ENCODE results near the gene CAMTA1. TPM values are rescaled to one million over a fixed set of nuclear protein-coding genes. Genes with fewer than 3 reads are reported as not detected.

CAMTA1 gene
- total RNA-seq, 1 experiment from 2014 or later = 102 TPM

- in situ Hi-C loops (cut with HindIII; ENCODE audit: low pct_unique_long_range_greater_than_20kb, low sequenced_read_pairs) = no loop called here
These were observed 791.8 kb downstream of the CAMTA1 start for GRCh38 chr1:7576946-7577657.

GRCh38 chr1:7578206-7578605 lies 793.0 kb downstream of the CAMTA1 start:
- in situ Hi-C loops (cut with HindIII; ENCODE audit: low pct_unique_long_range_greater_than_20kb, low sequenced_read_pairs) = no loop called here

More at GRCh38 chr1:7576946-7577657, 791.8 kb downstream of the CAMTA1 start:
- no peak for DNase-seq (ENCODE audit: low read depth)

DNA sequence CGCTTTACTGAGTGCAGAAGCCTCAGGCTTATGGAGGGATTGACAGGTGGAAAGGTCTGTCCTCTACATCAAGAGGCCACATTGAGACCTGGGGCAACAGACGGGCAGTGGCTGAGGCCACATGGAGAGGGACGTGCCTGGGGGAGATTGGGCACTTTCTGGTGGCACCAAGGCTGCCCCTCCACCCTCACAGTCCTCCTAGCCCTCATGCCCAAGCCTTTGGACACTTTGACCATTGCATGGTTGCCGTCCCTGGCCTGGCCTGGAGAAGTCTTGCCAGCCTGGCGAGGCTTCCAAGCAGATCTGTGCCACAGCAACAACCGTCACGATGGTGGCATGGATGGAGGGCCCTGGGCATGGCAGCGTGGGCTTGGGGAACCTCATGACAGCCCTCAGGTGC lies 793.8 kb downstream of the CAMTA1 start:
- no peak for DNase-seq (ENCODE audit: low read depth)
- in situ Hi-C loops (cut with HindIII; ENCODE audit: low pct_unique_long_range_greater_than_20kb, low sequenced_read_pairs) = no loop called here

More at GRCh38 chr1:7578206-7578605, 793.0 kb downstream of the CAMTA1 start:
- no peak for DNase-seq (ENCODE audit: low read depth)

- in situ Hi-C loops (cut with HindIII; ENCODE audit: low pct_unique_long_range_greater_than_20kb, low sequenced_read_pairs) = no loop called here
- DNase-seq (ENCODE audit: low read depth) = no peak
These were observed 794.9 kb downstream of the CAMTA1 start for GRCh38 chr1:7579831-7580804.

- DNase-seq (ENCODE audit: low read depth) = no peak
- in situ Hi-C loops (cut with HindIII; ENCODE audit: low pct_unique_long_range_greater_than_20kb, low sequenced_read_pairs) = no loop called here
These were observed 795.9 kb downstream of the CAMTA1 start for GRCh38 chr1:7580923-7581753.

- DNase-seq (ENCODE audit: low read depth) = no peak
- in situ Hi-C loops (cut with HindIII; ENCODE audit: low pct_unique_long_range_greater_than_20kb, low sequenced_read_pairs) = no loop called here
These were observed 796.7 kb downstream of the CAMTA1 start for GRCh38 chr1:7581754-7582459.

DNA sequence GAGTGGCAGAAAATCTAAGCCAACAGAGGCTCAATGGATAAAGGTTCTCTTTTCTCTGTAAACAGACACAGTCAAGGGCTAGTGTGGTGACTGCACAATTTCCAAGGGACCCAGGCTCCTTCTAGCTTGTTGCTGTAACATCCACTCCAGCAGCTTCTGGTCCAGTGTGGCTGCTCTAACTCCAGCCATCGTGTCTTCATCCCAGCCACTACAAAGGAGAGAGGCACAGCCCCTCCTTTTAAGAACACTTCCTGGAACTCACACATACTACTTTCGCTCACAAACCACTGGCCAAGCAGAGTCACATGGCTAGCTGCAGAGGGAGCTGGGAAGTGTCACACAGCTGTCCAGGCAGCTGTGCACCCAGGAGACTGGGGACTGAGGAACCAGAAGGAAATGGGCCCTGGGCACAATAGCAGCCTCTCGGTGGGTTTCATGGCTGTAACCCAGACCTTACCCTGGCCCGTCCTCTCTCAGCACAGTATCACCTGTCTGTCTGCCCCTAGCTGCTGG lies 797.3 kb downstream of the CAMTA1 start:
- in situ Hi-C loops (cut with HindIII; ENCODE audit: low pct_unique_long_range_greater_than_20kb, low sequenced_read_pairs) = no loop called here
- no peak for DNase-seq (ENCODE audit: low read depth)

DNA sequence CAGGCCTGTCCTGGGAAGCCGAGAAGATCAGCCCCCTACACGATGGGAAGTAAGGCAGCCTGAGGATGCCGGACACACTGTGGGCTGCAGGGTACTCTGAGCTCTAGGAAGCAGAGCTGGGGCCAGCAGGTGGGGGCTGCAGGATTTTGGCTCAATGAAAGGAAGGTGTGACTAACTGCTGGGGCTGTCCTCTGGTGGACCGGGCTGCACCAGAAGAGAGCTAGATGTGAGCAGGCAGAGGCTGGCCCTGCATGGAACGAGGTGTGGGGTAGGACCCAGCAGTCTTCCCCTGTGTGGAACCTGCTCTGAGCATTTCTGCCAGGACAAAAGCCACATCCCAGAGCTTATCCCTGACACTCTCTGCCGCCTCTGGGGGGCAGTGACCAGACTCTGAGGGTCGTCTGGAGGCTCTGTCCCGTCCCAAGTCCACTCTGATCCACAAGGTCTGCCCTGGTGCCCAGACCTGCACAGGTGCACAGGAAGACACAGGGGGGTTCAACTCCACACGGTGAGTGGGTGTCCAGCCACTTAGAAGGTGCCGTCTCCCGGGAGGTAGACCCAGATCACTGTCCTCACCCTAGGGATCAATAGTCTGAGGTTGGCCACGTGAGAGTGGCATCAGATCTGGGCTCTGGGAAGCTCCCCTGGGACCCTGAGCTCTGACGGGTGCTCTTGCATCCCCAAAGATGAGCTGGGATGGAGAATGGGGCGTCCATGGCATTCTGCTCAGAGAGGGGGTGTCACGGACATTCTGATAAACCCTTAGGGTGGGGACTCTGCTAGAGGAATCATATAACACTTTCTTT lies 798.2 kb downstream of the CAMTA1 start:
- in situ Hi-C loops (cut with HindIII; ENCODE audit: low pct_unique_long_range_greater_than_20kb, low sequenced_read_pairs) = no loop called here
- DNase-seq (ENCODE audit: low read depth) = no peak

GRCh38 chr1:7584157-7584556 lies 798.9 kb downstream of the CAMTA1 start:
- in situ Hi-C loops (cut with HindIII; ENCODE audit: low pct_unique_long_range_greater_than_20kb, low sequenced_read_pairs) = no loop called here
- DNase-seq (ENCODE audit: low read depth) = no peak

- in situ Hi-C loops (cut with HindIII; ENCODE audit: low pct_unique_long_range_greater_than_20kb, low sequenced_read_pairs) = no loop called here
These were observed 799.4 kb downstream of the CAMTA1 start for GRCh38 chr1:7584643-7585042.

GRCh38 chr1:7585216-7585907 lies 800.1 kb downstream of the CAMTA1 start:
- in situ Hi-C loops (cut with HindIII; ENCODE audit: low pct_unique_long_range_greater_than_20kb, low sequenced_read_pairs) = no loop called here
- DNase-seq (ENCODE audit: low read depth) = no peak

More at GRCh38 chr1:7584643-7585042, 799.4 kb downstream of the CAMTA1 start:
- no peak for DNase-seq (ENCODE audit: low read depth)

DNA sequence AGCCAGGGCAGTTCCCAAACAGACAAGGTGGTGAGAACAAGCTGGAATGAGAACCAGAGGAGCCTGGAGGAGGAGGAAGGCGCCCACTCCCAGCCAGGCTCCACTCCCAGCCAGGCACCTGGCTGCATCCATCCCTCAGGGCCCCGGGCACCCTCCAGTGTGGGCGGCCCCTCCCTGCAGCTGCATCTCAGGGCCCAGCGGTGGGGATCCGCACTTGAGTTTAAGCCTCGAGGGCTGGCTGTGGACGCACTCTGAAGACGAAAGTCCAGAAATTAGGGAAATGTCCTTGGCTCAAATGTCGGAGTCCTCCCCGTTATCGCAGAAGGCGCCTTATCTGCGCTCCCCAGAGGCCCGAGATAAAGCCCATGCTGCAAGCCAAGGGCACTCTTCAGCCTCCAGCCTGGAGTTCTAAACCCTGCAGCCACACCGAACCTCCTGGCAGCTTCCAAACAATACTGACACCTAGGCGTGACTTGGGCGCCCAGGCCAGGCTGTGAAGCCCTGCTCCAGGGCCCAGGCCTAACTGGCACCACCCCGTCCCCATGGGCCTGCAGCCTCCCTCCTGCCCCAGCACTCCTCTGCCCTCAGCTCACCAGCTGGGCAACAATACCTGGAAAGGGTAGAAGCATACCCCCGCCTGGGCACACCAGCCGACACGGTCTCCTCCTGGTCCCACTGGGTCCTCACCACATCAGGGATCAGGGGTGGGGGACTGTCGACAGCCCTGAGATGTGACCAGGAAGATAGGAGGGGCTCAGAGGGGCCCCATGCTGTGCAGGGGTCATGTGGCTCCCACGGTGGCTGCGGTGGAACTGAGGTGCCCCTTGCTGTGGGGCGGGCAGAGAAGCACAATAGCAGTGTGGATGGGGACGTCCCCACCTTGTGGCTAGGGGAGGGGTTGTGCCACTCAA lies 801.0 kb downstream of the CAMTA1 start:
- no peak for DNase-seq (ENCODE audit: low read depth)
- in situ Hi-C loops (cut with HindIII; ENCODE audit: low pct_unique_long_range_greater_than_20kb, low sequenced_read_pairs) = no loop called here

DNA sequence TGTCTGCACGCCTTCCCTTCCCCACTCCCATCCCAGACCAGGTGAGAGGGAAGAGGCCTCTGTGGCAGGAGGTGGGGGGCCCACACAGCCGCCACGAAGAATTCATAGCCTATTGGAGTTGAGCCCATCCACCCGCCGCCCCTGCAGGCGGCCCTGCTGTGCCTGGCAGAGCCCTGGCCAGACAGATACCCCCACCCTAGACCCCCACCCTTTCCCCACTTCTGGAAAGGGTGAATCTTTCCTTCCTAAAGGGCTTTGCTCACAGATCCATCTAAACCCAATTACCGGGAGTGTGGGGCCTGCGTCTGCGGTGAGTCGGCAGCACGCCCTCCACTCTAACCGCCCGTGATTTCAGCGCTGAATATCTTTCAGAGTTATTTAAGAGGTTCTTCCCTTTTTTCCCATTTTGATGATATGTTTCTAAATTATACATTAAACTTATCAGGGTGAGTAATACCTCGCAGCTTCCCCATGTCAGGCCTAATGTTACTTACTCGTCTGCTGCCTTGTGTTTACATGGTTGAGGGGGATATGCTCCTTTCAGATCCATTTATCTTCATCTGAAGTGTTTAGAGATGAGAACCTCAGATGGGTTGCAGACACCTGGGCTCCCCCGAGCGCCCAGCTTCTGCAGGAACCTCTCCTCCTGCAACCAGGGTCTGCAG lies 802.0 kb downstream of the CAMTA1 start:
- DNase-seq (ENCODE audit: low read depth) = no peak
- in situ Hi-C loops (cut with HindIII; ENCODE audit: low pct_unique_long_range_greater_than_20kb, low sequenced_read_pairs) = no loop called here

GRCh38 chr1:7587773-7588456 lies 802.7 kb downstream of the CAMTA1 start:
- in situ Hi-C loops (cut with HindIII; ENCODE audit: low pct_unique_long_range_greater_than_20kb, low sequenced_read_pairs) = no loop called here
- no peak for DNase-seq (ENCODE audit: low read depth)

Data from Caki2 (cell line).